Skeletal muscle tissue (tissue), 4 donors: Measurements from ENCODE around the gene THAP5. TPM values are rescaled to one million over a fixed set of nuclear protein-coding genes. Genes with fewer than 3 reads are reported as not detected.

Source experiments
- H3K27ac ChIP-seq: one replicate; pipeline ENCODE4 v1.7.0; 2013; ENCODE audit warnings: mild to moderate bottlenecking, low read depth, low read length, inconsistent platforms
- H3K27me3 ChIP-seq, 3 donors: one replicate each; pipeline ENCODE4 v1.7.0; 2013; ENCODE audit warnings: low read length in 3 of 3; ENCODE audit not compliant: control insufficient read depth in 3 of 3, insufficient read depth in 3 of 3
- H3K36me3 ChIP-seq, 3 donors: one replicate each; pipeline ENCODE4 v1.7.0; 2013; ENCODE audit warnings: low read length in 3 of 3; ENCODE audit not compliant: control insufficient read depth in 3 of 3, insufficient read depth in 3 of 3
- H3K4me1 ChIP-seq, 3 donors: one replicate each; pipeline ENCODE4 v1.7.0; 2013; ENCODE audit warnings: low read length in 3 of 3, mild to moderate bottlenecking in 3 of 3; ENCODE audit not compliant: control insufficient read depth in 3 of 3, insufficient read depth in 3 of 3
- H3K4me3 ChIP-seq, 3 donors: one replicate each; pipeline ENCODE4 v1.7.0; 2013; ENCODE audit warnings: low read length in 3 of 3
- H3K9ac ChIP-seq, 3 donors: one replicate each; pipeline ENCODE4 v1.7.0; 2013; ENCODE audit warnings: low read length in 3 of 3, mild to moderate bottlenecking in 3 of 3, moderate library complexity in 2 of 3, low read depth in 1 of 3
- H3K9me3 ChIP-seq, 3 donors: one replicate each; pipeline ENCODE4 v1.7.0; 2013; ENCODE audit warnings: low read length in 3 of 3; ENCODE audit not compliant: control insufficient read depth in 3 of 3
- total RNA-seq: library from RNA; depleted of rRNA; stranded (reverse); fragments of >200 nt; gene quantifications from one replicate; pipeline ENCODE4 v1.2.3, GENCODE V29; 2014
- donor health status: Osteomylitis.

The THAP5 gene
- total RNA-seq, 1 donor from 2014 or later: 12.0 TPM

DNA sequence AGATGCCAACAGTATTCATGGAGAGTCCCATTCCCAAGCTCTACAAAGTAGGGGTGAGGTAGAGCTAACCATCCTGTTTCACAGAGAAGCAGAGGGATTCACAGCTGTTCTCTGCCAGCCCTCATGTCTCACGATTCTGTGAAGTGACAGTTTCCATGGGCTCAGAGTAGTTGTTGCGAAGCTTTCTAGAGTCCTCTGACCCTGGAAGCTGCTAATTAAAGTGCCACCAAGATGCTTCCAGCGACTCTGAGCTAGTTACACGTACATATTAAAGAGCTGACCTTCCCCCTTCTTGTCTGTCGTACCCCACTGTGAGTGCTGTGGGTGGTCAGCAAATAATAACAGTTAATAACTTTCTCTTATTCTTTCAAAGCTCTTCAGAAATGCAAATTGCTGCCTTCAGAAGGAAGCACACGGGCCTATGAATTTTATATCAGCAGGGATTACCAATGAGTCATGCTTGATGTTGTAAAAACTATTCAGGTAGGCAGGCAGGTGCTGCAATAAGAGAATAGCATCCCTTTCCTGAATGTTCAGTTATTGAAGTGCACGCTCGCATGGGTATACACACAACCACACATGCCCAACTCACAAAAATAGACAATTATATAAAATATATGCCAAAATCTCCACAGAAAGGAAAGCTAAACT lies 34.3 kb upstream of the THAP5 start:
- H3K27ac ChIP-seq: no peak overlapping the region
- no peaks in the 10 kb centered on the region for H3K36me3 ChIP-seq
- no peaks in the 10 kb centered on the region for H3K4me1 ChIP-seq
- no peaks in the 10 kb centered on the region for H3K9me3 ChIP-seq
- no peak overlapping the region for H3K9ac ChIP-seq
- H3K4me3 ChIP-seq: no peak overlapping the region
- H3K27me3 ChIP-seq: peaks cover 0 to 4% (median 1%) of the 10 kb centered on the region in 3 donors

DNA sequence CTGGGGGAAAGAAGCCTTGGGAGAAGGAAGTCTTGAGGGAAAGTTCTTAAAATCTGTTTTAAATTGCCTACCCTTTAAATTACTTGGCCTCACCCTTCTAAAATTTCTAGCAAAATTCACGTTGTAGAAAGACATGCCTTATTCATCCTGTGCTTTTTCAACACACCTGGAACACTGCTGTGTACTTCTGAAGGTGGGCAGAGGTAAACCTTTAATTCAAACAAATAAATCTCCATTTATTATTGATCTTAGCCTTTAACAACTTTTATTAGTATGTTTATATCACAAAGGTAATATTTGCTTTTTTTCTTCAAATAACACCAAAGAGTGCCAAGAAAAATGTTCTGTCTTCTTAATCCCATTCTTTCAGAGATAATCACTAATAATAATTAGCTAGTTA lies 30.9 kb upstream of the THAP5 start:
- Histone ChIP-seq H3K27me3 (peaks cover 0 to 5% (median 3%) of the 10 kb centered on the region in 3 donors), H3K4me3 (no peak overlapping the region), H3K9me3 (no peaks in the 10 kb centered on the region), H3K9ac (no peak overlapping the region), H3K36me3 (no peaks in the 10 kb centered on the region), H3K27ac (no peak overlapping the region), H3K4me1 (no peaks in the 10 kb centered on the region)

DNA sequence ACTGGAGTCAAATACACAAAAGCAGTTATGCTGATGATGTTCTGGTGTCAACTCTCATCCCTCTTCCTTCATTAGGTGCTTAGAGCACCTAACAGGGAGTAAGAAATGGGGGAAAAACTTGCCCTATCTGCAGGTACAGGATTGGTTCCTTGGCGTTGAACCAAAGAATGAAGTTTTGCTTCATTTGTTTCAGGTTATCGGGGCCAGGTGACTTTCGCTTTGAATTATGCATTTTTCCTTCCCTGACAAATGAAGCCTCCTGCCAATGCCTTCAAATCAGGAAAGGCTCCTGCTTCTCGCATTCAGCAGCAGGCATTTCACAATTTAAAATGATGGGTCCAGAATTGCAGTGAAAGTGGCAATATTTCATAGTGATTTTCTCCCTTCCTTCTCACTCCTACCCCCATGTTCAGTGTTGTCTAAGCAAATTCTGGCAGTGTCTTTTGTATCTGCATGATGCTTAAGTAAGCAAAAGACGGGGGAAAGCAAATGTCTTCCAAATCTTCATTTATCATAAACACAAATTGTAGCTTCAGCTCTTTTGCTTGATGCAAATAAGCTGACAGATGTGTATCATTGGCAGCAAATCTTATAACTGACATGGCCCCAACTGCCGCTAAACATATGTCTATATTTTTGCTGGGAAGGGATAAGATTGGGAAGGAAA lies 29.5 kb upstream of the THAP5 start:
- Histone ChIP-seq H3K27me3 (peaks cover 0 to 5% (median 3%) of the 10 kb centered on the region in 3 donors), H3K36me3 (no peaks in the 10 kb centered on the region), H3K4me3 (no peak overlapping the region), H3K9ac (no peak overlapping the region), H3K4me1 (no peaks in the 10 kb centered on the region), H3K27ac (no peak overlapping the region), H3K9me3 (no peaks in the 10 kb centered on the region)

DNA sequence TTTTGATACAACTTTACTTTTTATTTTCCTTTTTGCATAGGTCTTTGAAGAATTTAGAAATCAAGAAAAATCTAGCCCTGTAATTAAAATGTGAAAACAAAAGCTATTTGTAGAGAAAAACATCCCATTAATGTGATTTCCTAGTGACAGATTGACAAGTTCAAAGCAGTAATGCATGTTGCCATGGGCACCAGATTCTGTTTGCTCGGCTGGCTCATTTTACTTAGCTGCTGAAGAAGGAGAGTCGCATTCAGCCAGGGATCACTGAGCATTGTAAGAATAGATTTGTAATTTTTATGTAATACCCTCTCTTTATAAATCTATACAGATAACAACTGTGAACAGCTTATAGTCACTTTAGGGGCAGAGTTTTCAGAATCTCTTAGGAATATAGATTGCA lies 28.6 kb upstream of the THAP5 start:
- Histone ChIP-seq H3K36me3 (no peaks in the 10 kb centered on the region), H3K4me1 (no peaks in the 10 kb centered on the region), H3K4me3 (no peak overlapping the region), H3K27ac (no peak overlapping the region), H3K27me3 (peaks cover 0 to 5% (median 3%) of the 10 kb centered on the region in 3 donors), H3K9me3 (no peaks in the 10 kb centered on the region), H3K9ac (no peak overlapping the region)

DNA sequence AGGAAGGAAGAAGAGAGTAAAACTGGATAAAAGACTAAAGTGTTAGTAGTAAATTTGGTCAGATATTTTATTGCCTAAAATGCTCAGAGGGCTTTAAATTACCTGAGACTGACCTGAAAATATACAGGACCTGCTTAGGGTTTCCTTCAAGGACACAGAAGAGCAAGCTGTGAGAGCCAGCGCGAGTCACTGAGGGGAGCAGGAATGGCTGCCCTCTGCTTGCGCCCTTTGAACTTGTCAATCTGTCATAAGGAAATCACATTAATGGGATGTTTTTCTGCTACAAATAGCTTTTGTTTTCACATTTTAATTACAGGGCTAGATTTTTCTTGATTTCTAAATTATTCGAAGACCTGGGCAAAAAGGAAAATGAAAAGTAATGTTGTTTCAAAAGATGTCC lies 27.1 kb upstream of the THAP5 start:
- H3K4me3 ChIP-seq: no peak overlapping the region

DNA sequence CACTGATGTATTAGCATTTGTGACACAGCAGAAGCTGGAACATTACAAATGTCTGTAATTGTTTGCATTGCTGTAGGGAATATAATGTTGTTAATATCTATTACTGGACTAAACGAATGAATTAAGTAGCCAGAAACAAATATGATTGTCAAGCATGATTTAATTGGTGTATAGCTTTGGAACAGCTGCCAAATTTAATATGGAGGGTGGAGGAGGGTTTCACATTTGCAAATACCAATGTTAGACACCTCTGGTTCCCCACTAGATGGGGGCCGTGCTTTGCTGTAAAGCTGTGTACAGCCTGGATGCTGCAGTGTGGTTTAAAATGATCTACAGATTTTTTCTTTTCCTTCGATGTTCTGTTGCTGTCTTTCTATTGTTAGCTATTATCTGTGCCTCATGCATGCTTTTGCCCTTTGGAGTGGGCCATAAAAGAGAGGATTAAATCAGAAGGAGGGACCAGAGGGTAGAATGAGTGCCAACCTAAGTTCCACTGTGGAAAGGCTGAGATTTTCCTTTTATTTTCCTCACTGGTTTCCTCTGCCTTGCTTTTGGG lies 23.2 kb upstream of the THAP5 start:
- Histone ChIP-seq H3K4me3 (no peak overlapping the region), H3K27ac (no peak overlapping the region), H3K27me3 (no peaks in the 10 kb centered on the region), H3K9me3 (no peaks in the 10 kb centered on the region), H3K36me3 (no peaks in the 10 kb centered on the region), H3K9ac (no peak overlapping the region), H3K4me1 (no peaks in the 10 kb centered on the region)

More for the DNA sequence above, 27.1 kb upstream of the THAP5 start:
- H3K9ac ChIP-seq: no peak overlapping the region
- H3K27me3 ChIP-seq: peaks cover 0 to 5% (median 3%) of the 10 kb centered on the region in 3 donors
- no peak overlapping the region for H3K27ac ChIP-seq
- no peaks in the 10 kb centered on the region for H3K4me1 ChIP-seq
- H3K36me3 ChIP-seq: no peaks in the 10 kb centered on the region
- no peaks in the 10 kb centered on the region for H3K9me3 ChIP-seq

DNA sequence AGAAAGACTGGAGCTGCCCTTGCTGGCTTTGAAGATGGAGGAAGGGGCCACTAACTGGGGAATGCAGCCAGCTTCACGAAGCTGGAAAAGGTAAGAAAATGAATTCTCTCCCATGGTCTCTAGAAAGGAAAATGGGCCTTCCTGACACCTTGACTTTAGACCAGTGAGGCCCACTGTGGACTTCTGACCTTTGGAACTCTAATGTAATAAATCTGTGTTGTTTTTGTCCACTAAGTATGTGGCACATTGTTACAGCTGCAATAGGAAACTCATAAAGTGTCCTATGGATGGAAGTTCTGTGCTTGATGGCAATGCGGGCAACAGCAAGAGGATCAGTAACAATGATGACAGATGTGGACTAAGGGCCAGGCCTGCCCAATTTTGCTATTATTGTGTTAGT lies 21.1 kb upstream of the THAP5 start:
- Histone ChIP-seq H3K36me3 (no peaks in the 10 kb centered on the region), H3K9me3 (no peaks in the 10 kb centered on the region), H3K27me3 (no peaks in the 10 kb centered on the region), H3K9ac (no peak overlapping the region), H3K4me1 (no peaks in the 10 kb centered on the region), H3K27ac (no peak overlapping the region), H3K4me3 (no peak overlapping the region)

DNA sequence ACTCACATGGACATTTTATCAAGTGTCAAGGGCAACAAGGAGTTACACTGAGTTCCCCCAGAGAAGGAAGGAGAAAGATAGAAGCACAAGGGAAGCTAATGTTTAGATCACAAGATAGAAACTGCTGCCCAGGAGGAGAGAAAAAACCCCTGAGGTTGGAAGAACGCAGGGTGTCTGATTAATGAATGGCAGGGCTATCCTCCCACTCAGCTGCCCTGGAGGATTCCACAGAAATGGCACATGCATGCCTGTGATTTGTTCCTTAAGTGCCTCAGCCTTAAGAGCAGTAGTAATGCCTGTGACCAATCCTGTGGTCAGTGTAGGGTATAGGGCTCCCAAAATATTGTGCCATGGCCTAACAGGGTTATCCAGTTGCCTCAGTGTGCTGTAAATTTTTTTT lies 20.4 kb upstream of the THAP5 start:
- no peak overlapping the region for H3K4me3 ChIP-seq
- H3K9ac ChIP-seq: no peak overlapping the region

DNA sequence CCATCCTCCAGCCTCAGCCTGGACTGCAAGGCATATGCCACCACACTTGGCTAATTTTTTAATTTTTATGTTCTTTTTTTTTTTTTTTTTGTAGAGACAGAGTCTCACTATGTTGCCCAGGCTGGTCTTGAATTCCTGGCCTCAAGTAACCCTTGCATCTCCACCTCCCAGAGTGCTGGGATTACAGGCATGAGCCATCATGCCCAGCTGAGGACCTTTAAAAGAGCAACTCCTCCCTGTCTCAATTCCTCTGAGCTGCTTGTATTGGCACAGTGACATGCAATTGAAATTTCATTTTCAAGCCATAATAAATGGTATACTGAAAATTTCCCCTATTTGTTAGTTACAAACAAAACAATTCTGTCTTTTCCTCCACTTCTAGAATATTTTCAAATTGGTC lies 19.7 kb upstream of the THAP5 start:
- Histone ChIP-seq H3K27ac (no peak overlapping the region), H3K27me3 (no peaks in the 10 kb centered on the region), H3K4me3 (no peak overlapping the region), H3K36me3 (no peaks in the 10 kb centered on the region), H3K4me1 (no peaks in the 10 kb centered on the region), H3K9me3 (no peaks in the 10 kb centered on the region), H3K9ac (no peak overlapping the region)

More for the DNA sequence above, 20.4 kb upstream of the THAP5 start:
- Histone ChIP-seq H3K36me3 (no peaks in the 10 kb centered on the region), H3K27me3 (no peaks in the 10 kb centered on the region), H3K4me1 (no peaks in the 10 kb centered on the region), H3K27ac (no peak overlapping the region), H3K9me3 (no peaks in the 10 kb centered on the region)

DNA sequence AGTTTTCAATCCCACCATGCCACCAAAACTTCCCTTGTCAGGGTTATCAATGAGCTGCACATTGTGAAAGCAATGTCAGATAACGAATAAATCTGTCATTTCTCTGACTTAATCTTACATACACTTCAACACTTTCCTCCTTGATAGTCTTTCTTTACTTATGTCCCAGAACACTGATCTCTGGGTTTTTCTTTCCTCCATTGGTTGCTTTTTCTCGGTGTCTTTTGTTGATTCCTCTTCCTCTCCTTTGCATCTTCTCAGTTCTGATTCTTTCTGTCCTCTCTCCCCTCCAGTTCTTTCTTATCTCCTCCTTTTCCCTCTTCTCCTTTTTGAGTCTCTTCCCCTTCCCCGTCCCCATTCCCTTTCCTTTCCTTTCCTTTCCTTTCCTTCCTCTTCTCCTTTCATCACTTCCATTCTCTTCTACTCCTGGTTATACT lies 16.8 kb upstream of the THAP5 start:
- Histone ChIP-seq H3K36me3 (no peaks in the 10 kb centered on the region), H3K4me3 (no peak overlapping the region), H3K27me3 (no peaks in the 10 kb centered on the region), H3K4me1 (no peaks in the 10 kb centered on the region), H3K9me3 (no peaks in the 10 kb centered on the region), H3K9ac (no peak overlapping the region), H3K27ac (no peak overlapping the region)
